Neural progenitor cell (in vitro differentiated cells): ENCODE data around the gene KLK1.
"Not testable (repeated sequence)": the region's sequence is repeated elsewhere in the genome, so short reads cannot be mapped to it uniquely, and the experiment has no call there.

Experiments
- CTCF ChIP-seq: fragments of 200-600 bp; sonication (generic); IDR thresholded peaks from 2 replicates; pipeline ENCODE4 v1.5.1; 2017; ENCODE audit warnings: antibody characterized with exemption, mild to moderate bottlenecking
- EZH2 ChIP-seq: fragments of 200-600 bp; sonication (generic); IDR thresholded peaks from 2 replicates; pipeline ENCODE4 v1.6.1; 2017; ENCODE audit warnings: antibody characterized with exemption, mild to moderate bottlenecking, moderate library complexity
- EZH2phosphoT487 ChIP-seq: fragments of 200-600 bp; sonication (generic); IDR thresholded peaks from 2 replicates; pipeline ENCODE4 v1.6.1; 2017; ENCODE audit warnings: antibody characterized with exemption

- TF ChIP-seq EZH2, CTCF, EZH2phosphoT487: not testable (repeated sequence)
Measured at GRCh38 chr19:50811622-50812238, 11.9 kb downstream of the KLK1 start.
